K562 (cell line): Measurements from ENCODE around the gene ZSCAN22. TPM values are rescaled to one million over a fixed set of nuclear protein-coding genes. Genes with fewer than 3 reads are reported as not detected.

Experiments used
- ADNP ChIP-seq: fragments of 200-800 bp; sonication (Bioruptor generic); IDR thresholded peaks from 2 replicates; pipeline ENCODE4 v1.6.1; 2016; ENCODE audit warnings: missing genetic modification characterization, missing compliant biosample characterization
- ARID4B ChIP-seq: sonication (generic); formaldehyde crosslinking; IDR thresholded peaks from 2 replicates; pipeline ENCODE4 v1.8.0; 2022; ENCODE audit warnings: mild to moderate bottlenecking, missing genetic modification reagents
- E2F5 ChIP-seq: sonication (generic); formaldehyde crosslinking; IDR thresholded peaks from 2 replicates; pipeline ENCODE4 v1.8.0; 2022; ENCODE audit warnings: mild to moderate bottlenecking, missing genetic modification reagents
- GABPB2 ChIP-seq: fragments of 250-450 bp; sonication (Bioruptor Pico); conservative IDR thresholded peaks from 2 replicates; pipeline ENCODE4 v1.5.1; 2021; ENCODE audit warnings: mild to moderate bottlenecking
- MEF2A ChIP-seq: IDR thresholded peaks from 2 replicates; pipeline ENCODE4 v1.6.1; 2011; ENCODE audit warnings: low read depth, mild to moderate bottlenecking, low read length, moderate library complexity; ENCODE audit not compliant: control insufficient read depth
- PATZ1 ChIP-seq: fragments of 250-450 bp; sonication (Bioruptor Pico); IDR thresholded peaks from 2 replicates; pipeline ENCODE4 v1.5.0; 2020; ENCODE audit warnings: mild to moderate bottlenecking, borderline replicate concordance
- SRSF3 ChIP-seq: fragments of 200-400 bp; formaldehyde crosslinking; IDR thresholded peaks from 2 replicates; pipeline ENCODE4 v1.6.1; 2016; ENCODE audit warnings: mild to moderate bottlenecking, low read length, moderate library complexity; ENCODE audit not compliant: insufficient read depth
- TFE3 ChIP-seq: fragments of 450-650 bp; formaldehyde crosslinking; IDR thresholded peaks from 2 replicates; pipeline ENCODE4 v1.4.0; 2020; ENCODE audit warnings: mild to moderate bottlenecking, mixed read lengths
- ZC3H11A ChIP-seq: IDR thresholded peaks from 2 replicates; pipeline ENCODE4 v1.6.1; 2012; ENCODE audit warnings: low read depth, low read length, improper control_type of control experiment
- ZNF121 ChIP-seq: sonication (generic); formaldehyde crosslinking; conservative IDR thresholded peaks from 2 replicates; pipeline ENCODE4 v1.8.0; 2022; ENCODE audit warnings: missing genetic modification reagents
- ZNF165 ChIP-seq: fragments of 250-450 bp; sonication (Bioruptor Pico); IDR thresholded peaks from 2 replicates; pipeline ENCODE4 v1.4.0; 2020; ENCODE audit warnings: borderline replicate concordance
- ZNF518B ChIP-seq: fragments of 250-450 bp; sonication (Bioruptor Pico); IDR thresholded peaks from 2 replicates; pipeline ENCODE4 v1.5.0; 2021; ENCODE audit warnings: mild to moderate bottlenecking, moderate library complexity
- ZNF695 ChIP-seq: fragments of 450-650 bp; formaldehyde crosslinking; IDR thresholded peaks from 2 replicates; pipeline ENCODE4 v1.4.0; 2020; ENCODE audit warnings: mild to moderate bottlenecking, moderate library complexity
- polyA plus RNA-seq, 8 experiments: library from polyadenylated mRNA; depleted of rRNA in 4 of 8; stranded (reverse) in 5 of 8; unstranded in 3 of 8; fragments of >200 nt; fragmentation: Nextera tagmentation in 2 of 8; fragmentation: Illumina TruSeq in 1 of 8; extraction: Ambion mirVana in 2 of 8; extraction: Trizol in 1 of 8; gene quantifications; 2 replicates each; pipeline versions ENCODE4 v1.2.1 to v1.2.3, GENCODE V29; 2011 to 2014; ENCODE audit warnings: inconsistent platforms in 1 of 8, missing spikeins in 1 of 8
- total RNA-seq, 7 experiments: library from RNA; depleted of rRNA in 6 of 7; stranded (reverse); fragments of >200 nt in 6 of 7; fragmentation: Illumina TruSeq in 2 of 7; extraction: Trizol in 2 of 7; gene quantifications; 2 replicates each; pipeline versions ENCODE4 v1.2.1 to v1.2.3, GENCODE V29; 2011 to 2021; ENCODE audit warnings: low replicate concordance in 1 of 7

ZSCAN22 gene
- total and polyA plus RNA-seq, 9 of the 15 experiments (the other 6 are each of a cell fraction or from before 2014, with no cell fraction given) = 0.98 to 5.3 (median 3.0) TPM

- TF ChIP-seq TFE3 (CRISPR knock-in tag) (no peak), ZNF695 (CRISPR knock-in tag) (no peak), ARID4B (CRISPR knock-in tag) (no peak), PATZ1 (CRISPR knock-in tag) (no peak), SRSF3 (no peak), E2F5 (no peak), ZC3H11A (no peak), ZNF121 (CRISPR knock-in tag) (no peak), ADNP (tag) (no peak), MEF2A (no peak), ZNF165 (no peak), GABPB2 (no peak), ZNF518B (CRISPR knock-in tag) (no peak)
These were observed 20.5 kb downstream of the ZSCAN22 start (continued) for GRCh38 chr19:58346961-58347929.
